GM12878 (cell line): ENCODE measurements around the gene UVRAG. TPM values are rescaled to one million over a fixed set of nuclear protein-coding genes. Genes with fewer than 3 reads are reported as not detected.

ENCODE experiments used
- ATAC-seq: fragments of 200-7000 bp; cut with Tn5 transposase; 3 replicates; pipeline ENCODE4 v1.9.1; 2020; ENCODE audit warnings: mild to moderate bottlenecking, moderate library complexity
- BruUV-seq: library from RNA; stranded (reverse); fragments of 400-500 nt; replicated peaks from 2 replicates; lab custom pipeline; 2021; lab: Mats Ljungman, UMichigan
- CTCF ChIA-PET: fragments of 300-600 bp; sonication (Branson Sonifier 250); formaldehyde crosslinking; extraction: SDS; loops from one replicate; lab custom pipeline; 2021; ENCODE audit warnings: inconsistent platforms; lab: Yijun Ruan, JAX
- POLR2A ChIA-PET: fragments of 350-600 bp; formaldehyde crosslinking; extraction: SDS; loops from one replicate; lab custom pipeline; 2021; ENCODE audit warnings: inconsistent platforms; lab: Charles Lee
- RAD21 ChIA-PET: fragments of 300-600 bp; sonication (Branson Sonifier 250); formaldehyde crosslinking; loops from one replicate; lab custom pipeline; 2023; ENCODE audit warnings: antibody characterized with exemption; ENCODE audit not compliant: unreplicated experiment; lab: Charles Lee
- SMC1A ChIA-PET: fragments of 300-600 bp; sonication (Branson Sonifier 250); formaldehyde crosslinking; loops from one replicate; lab custom pipeline; 2023; ENCODE audit not compliant: unreplicated experiment, uncharacterized antibody; lab: Charles Lee
- DNase-seq: peaks from one replicate; pipeline ENCODE4 v3.0.0-alpha.2; 2011; ENCODE audit warnings: low read depth, low spot score
- FAIRE-seq: peaks from 3 replicates; lab custom pipeline; 2011; peaks lifted over from hg19 to GRCh38; lab: Jason Lieb, UNC
- H2AFZ ChIP-seq: 2 replicates; pipeline ENCODE4 v1.6.0; 2011; ENCODE audit warnings: low read depth, low read length, control low read depth; ENCODE audit not compliant: control insufficient read depth
- H3K27ac ChIP-seq: 2 replicates; pipeline ENCODE4 v1.5.1; 2011; ENCODE audit warnings: control low read depth; ENCODE audit not compliant: control insufficient read depth, insufficient read depth
- H3K27me3 ChIP-seq, 2 experiments: replicated peaks in 1 of 2; 2 replicates each; pipeline versions ENCODE4 v1.6.0 to v1.6.1; 2011; ENCODE audit warnings: low read length in 1 of 2; ENCODE audit not compliant: control insufficient read depth in 2 of 2, insufficient read depth in 2 of 2
- H3K36me3 ChIP-seq, 2 experiments: 2 replicates each; pipeline ENCODE4 v1.5.1; 2011; ENCODE audit warnings: low read length in 1 of 2; ENCODE audit not compliant: control insufficient read depth in 2 of 2, insufficient read depth in 2 of 2
- H3K4me1 ChIP-seq: 2 replicates; pipeline ENCODE4 v1.6.1; 2011; ENCODE audit warnings: mild to moderate bottlenecking, low read length, moderate library complexity, mixed read lengths; ENCODE audit not compliant: control insufficient read depth, insufficient read depth
- H3K4me2 ChIP-seq: 2 replicates; pipeline ENCODE4 v1.6.0; 2011; ENCODE audit warnings: control low read depth; ENCODE audit not compliant: control insufficient read depth, insufficient read depth
- H3K4me3 ChIP-seq: fragments of 200-600 bp; sonication (generic); 2 replicates; pipeline ENCODE4 v1.5.1; 2016
- H3K79me2 ChIP-seq: 2 replicates; pipeline ENCODE4 v1.6.0; 2011; ENCODE audit warnings: low read length; ENCODE audit not compliant: control insufficient read depth, insufficient read depth
- H3K9ac ChIP-seq: 2 replicates; pipeline ENCODE4 v1.8.0; 2011; ENCODE audit warnings: low read length, control low read depth, mixed read lengths; ENCODE audit not compliant: control insufficient read depth, insufficient read depth
- H3K9me3 ChIP-seq: replicated peaks from 3 replicates; pipeline ENCODE4 v1.5.1; 2011; ENCODE audit warnings: mild to moderate bottlenecking, low read length; ENCODE audit not compliant: control insufficient read depth, insufficient read depth
- H4K20me1 ChIP-seq: 2 replicates; pipeline ENCODE4 v1.6.0; 2011; ENCODE audit not compliant: control insufficient read depth, insufficient read depth
- BCL11A ChIP-seq: IDR thresholded peaks from 2 replicates; pipeline ENCODE4 v1.6.1; 2011; ENCODE audit warnings: low read depth, low read length
- BRCA1 ChIP-seq: IDR thresholded peaks from 2 replicates; pipeline ENCODE4 v1.6.1; 2011; ENCODE audit warnings: low read depth, low read length, improper control_type of control experiment
- CEBPB ChIP-seq, 2 experiments: fragments of 150-350 bp in 1 of 2; IDR thresholded peaks; 2 replicates each; pipeline ENCODE4 v1.6.1; 2012 to 2014; ENCODE audit warnings: low read depth in 2 of 2, low read length in 2 of 2, borderline replicate concordance in 1 of 2, inconsistent platforms in 1 of 2
- CHD4 ChIP-seq: fragments of 200-600 bp; sonication (generic); IDR thresholded peaks from 2 replicates; pipeline ENCODE4 v1.6.1; 2016; ENCODE audit warnings: mild to moderate bottlenecking
- ETV6 ChIP-seq, 2 experiments: fragments of 450-650 bp in 1 of 2; IDR thresholded peaks in 1 of 2; conservative IDR thresholded peaks in 1 of 2; 2 replicates each; pipeline ENCODE4 v1.6.1; 2014; ENCODE audit warnings: antibody characterized with exemption in 1 of 2, borderline replicate concordance in 1 of 2, low read depth in 1 of 2, mild to moderate bottlenecking in 1 of 2, moderate library complexity in 1 of 2
- HSF1 ChIP-seq: fragments of 150-350 bp; IDR thresholded peaks from 2 replicates; pipeline ENCODE4 v1.6.1; 2014; ENCODE audit warnings: mild to moderate bottlenecking, low read depth, low read length
- IKZF1 ChIP-seq: fragments of 450-650 bp; conservative IDR thresholded peaks from 2 replicates; pipeline ENCODE4 v1.6.1; 2017; ENCODE audit warnings: antibody characterized with exemption, mild to moderate bottlenecking
- IKZF2 ChIP-seq, 2 experiments: fragments of 450-650 bp; IDR thresholded peaks; 2 replicates each; pipeline ENCODE4 v1.6.1; 2017; ENCODE audit warnings: mild to moderate bottlenecking in 2 of 2, moderate library complexity in 2 of 2
- IRF5 ChIP-seq: fragments of 450-650 bp; IDR thresholded peaks from 2 replicates; pipeline ENCODE4 v1.6.1; 2017; ENCODE audit warnings: borderline replicate concordance
- MLLT1 ChIP-seq: fragments of 450-650 bp; IDR thresholded peaks from 2 replicates; pipeline ENCODE4 v1.6.1; 2016; ENCODE audit warnings: mild to moderate bottlenecking
- NFYA ChIP-seq: IDR thresholded peaks from 2 replicates; pipeline ENCODE4 v1.6.1; 2011; ENCODE audit warnings: low read depth, mild to moderate bottlenecking, low read length, improper control_type of control experiment, borderline replicate concordance
- POU2F2 ChIP-seq: IDR thresholded peaks from 3 replicates; pipeline ENCODE4 v1.6.1; 2011; ENCODE audit warnings: low read depth, mild to moderate bottlenecking, low read length, borderline replicate concordance
- RCOR1 ChIP-seq: conservative IDR thresholded peaks from 2 replicates; pipeline ENCODE4 v1.6.1; 2012; ENCODE audit warnings: low read depth, low read length, improper control_type of control experiment
- RELB ChIP-seq: fragments of 450-650 bp; IDR thresholded peaks from 2 replicates; pipeline ENCODE4 v1.6.1; 2017; ENCODE audit warnings: low read depth, mild to moderate bottlenecking, moderate library complexity
- SIX5 ChIP-seq: IDR thresholded peaks from 2 replicates; pipeline ENCODE4 v1.6.1; 2011; ENCODE audit warnings: mild to moderate bottlenecking, low read depth, low read length, moderate library complexity; ENCODE audit not compliant: severe bottlenecking
- SUZ12 ChIP-seq: fragments of 200-600 bp; sonication (generic); IDR thresholded peaks from one replicate; pipeline ENCODE4 v1.6.1; 2018; ENCODE audit warnings: antibody characterized with exemption, mild to moderate bottlenecking; ENCODE audit not compliant: unreplicated experiment
- ZNF217 ChIP-seq: fragments of 450-650 bp; IDR thresholded peaks from 2 replicates; pipeline ENCODE4 v1.6.1; 2017; ENCODE audit warnings: antibody characterized with exemption, mild to moderate bottlenecking
- WGBS: methylation state at CpG from one replicate; pipeline ENCODE4 v1.1.6; 2016; ENCODE audit warnings: low lambda C conversion rate; ENCODE audit not compliant: insufficient replicate concordance, insufficient coverage; ENCODE audit errors: missing lambda C conversion rate; 5-methylcytosine and 5-hydroxymethylcytosine counted together
- in situ Hi-C: fragments of 300-500 bp; cut with MboI; formaldehyde crosslinking; loops from 9 replicates; pipeline ENCODE4 v1.14.3; 2018; ENCODE audit warnings: mixed read lengths
- intact Hi-C: fragments of 100-400 bp; cut with micrococcal nuclease; formaldehyde crosslinking; loops from one replicate; pipeline ENCODE4 v1.14.2; 2022; ENCODE audit not compliant: unreplicated experiment
- polyA plus RNA-seq, 11 experiments: library from polyadenylated mRNA; depleted of rRNA in 4 of 11; unstranded in 6 of 11; stranded (reverse) in 5 of 11; fragments of >200 nt; fragmentation: Nextera tagmentation in 4 of 11; fragmentation: Illumina TruSeq in 1 of 11; extraction: Ambion mirVana in 4 of 11; extraction: Trizol in 1 of 11; gene quantifications; 1 replicate in 1 of 11; 2 replicates in 10 of 11; pipeline versions ENCODE4 v1.2.1 to v1.2.3, GENCODE V29; 2011 to 2016; ENCODE audit warnings: inconsistent platforms in 2 of 11, missing spikeins in 2 of 11, low read depth in 1 of 11
- total RNA-seq, 4 experiments: library from RNA; depleted of rRNA in 3 of 4; stranded (reverse); fragments of >200 nt in 3 of 4; fragmentation: Illumina TruSeq in 1 of 4; extraction: Trizol in 1 of 4; gene quantifications; 2 replicates each; pipeline versions ENCODE4 v1.2.1 to v1.2.3, GENCODE V29; 2013 to 2021

UVRAG gene
- total and polyA plus RNA-seq, 10 of the 15 experiments (the other 5 are each of a cell fraction or from before 2014, with no cell fraction given) = 7.0 to 43.4 (median 37.0) TPM

- H3K4me1 ChIP-seq = no peaks in the 10 kb centered on the region
- H3K4me3 ChIP-seq = no peak overlapping the region
- H4K20me1 ChIP-seq = 0 out of 2 replicates have a peak, but pooled peaks cover 2% of the 10 kb centered on the region
- FAIRE-seq = no peak
- ChIA-PET SMC1A (no interaction called here), CTCF (interaction anchor here (0.6 to 1.3 kb wide), 3 partner anchors 34 to 1337 kb away, joined by 3 read pairs; no protein-coding TSS in a partner anchor), POLR2A (no interaction called here), RAD21 (no interaction called here)
- no peak overlapping the region for H3K27ac ChIP-seq
- H3K36me3 ChIP-seq = no peaks in the 10 kb centered on the region
- 45% methylated on average over 15 of the region's 15 CpGs for WGBS
- H2AFZ ChIP-seq = no peak overlapping the region
- TF ChIP-seq NFYA (no peak), IKZF1 (no peak), ZNF217 (no peak), BCL11A (no peak), IRF5 (no peak), SUZ12 (no peak), SIX5 (no peak), CEBPB (IDR thresholded peaks at IDR 0.05; ENCODE audit: borderline replicate concordance in 1 of 2, low read depth in 2 of 2, low read length in 2 of 2) (no peak), IKZF2 (IDR thresholded peaks at IDR 0.05) (no peak), POU2F2 (no peak), CHD4 (no peak), BRCA1 (no peak), RCOR1 (no peak), ETV6 (conservative IDR thresholded peaks at IDR 0.05 in 1 of 2, IDR thresholded peaks at IDR 0.05 in 1 of 2; ENCODE audit: borderline replicate concordance in 1 of 2, low read depth in 1 of 2) (no peak), HSF1 (no peak), MLLT1 (no peak), RELB (no peak)
- H3K9ac ChIP-seq = no peak overlapping the region
- H3K27me3 ChIP-seq = no peaks in the 10 kb centered on the region; a peak in 1 of 4 replicates
- ATAC-seq = no peak
- H3K9me3 ChIP-seq = no peaks in the 10 kb centered on the region
- no peak for DNase-seq
- intact Hi-C loops (no loop called here), in situ Hi-C loops (no loop called here)
- H3K79me2 ChIP-seq = no peaks in the 10 kb centered on the region
- no peak overlapping the region for H3K4me2 ChIP-seq
- BruUV-seq = no TSS peak
These were observed 371.0 kb downstream of the UVRAG start for GRCh38 chr11:76185931-76186401.
